Left hindlimb (tissue), 1 donor: ENCODE results near the gene PARP9.
"Not testable (repeated sequence)": the region's sequence is repeated elsewhere in the genome, so short reads cannot be mapped to it uniquely, and the experiment has no call there.

Experiments used
- DNase-seq: peaks from one replicate; pipeline ENCODE4 v3.0.0-alpha.2; 2018

Gene PARP9

GRCh38 chr3:122515870-122516269, 48.2 kb downstream of the PARP9 start:
- DNase-seq: no peak

GRCh38 chr3:122515020-122515468, 49.1 kb downstream of the PARP9 start:
- DNase-seq: no peak

GRCh38 chr3:122514123-122515019, 49.7 kb downstream of the PARP9 start, which contains the start of gene KPNA1:
TSS of gene KPNA1 (minus strand) at chr3:122514939. CDS start at chr3:122496565, 18,374 bp downstream.
- DNase-seq: peak; percentile 91

GRCh38 chr3:122513386-122514122, 50.5 kb downstream of the PARP9 start:
- DNase-seq: no peak

- no peak for DNase-seq
Measured at GRCh38 chr3:122512284-122512683, 51.8 kb downstream of the PARP9 start.

- no peak for DNase-seq
Measured at GRCh38 chr3:122510878-122511535, 53.1 kb downstream of the PARP9 start.

- DNase-seq: not testable (repeated sequence)
Measured at GRCh38 chr3:122508944-122509343, 55.2 kb downstream of the PARP9 start.

- no peak for DNase-seq
Measured at GRCh38 chr3:122508135-122508914, 55.8 kb downstream of the PARP9 start.

- DNase-seq: no peak
Measured at GRCh38 chr3:122506450-122506849, 57.6 kb downstream of the PARP9 start.

GRCh38 chr3:122505676-122506075, 58.4 kb downstream of the PARP9 start:
- DNase-seq: no peak

GRCh38 chr3:122502941-122503340, 61.2 kb downstream of the PARP9 start:
- DNase-seq: no peak

GRCh38 chr3:122502139-122502538, 62.0 kb downstream of the PARP9 start:
- no peak for DNase-seq

- DNase-seq: not testable (repeated sequence)
Measured at GRCh38 chr3:122500964-122501363, 63.1 kb downstream of the PARP9 start.

GRCh38 chr3:122498152-122498551, 65.9 kb downstream of the PARP9 start:
- no peak for DNase-seq

- DNase-seq: no peak
Measured at GRCh38 chr3:122497425-122497824, 66.7 kb downstream of the PARP9 start.

GRCh38 chr3:122496508-122496907, 67.6 kb downstream of the PARP9 start:
- DNase-seq: no peak

- DNase-seq: no peak
Measured at GRCh38 chr3:122493296-122493695, 70.8 kb downstream of the PARP9 start.

GRCh38 chr3:122488262-122488973, 75.7 kb downstream of the PARP9 start:
- no peak for DNase-seq

GRCh38 chr3:122484985-122485384, 79.1 kb downstream of the PARP9 start:
- no peak for DNase-seq

GRCh38 chr3:122481390-122481789, 82.7 kb downstream of the PARP9 start:
- DNase-seq: no peak
